ENCODE results near the gene FLII. TPM values are rescaled to one million over a fixed set of nuclear protein-coding genes. Genes with fewer than 3 reads are reported as not detected.

The FLII gene
- total RNA-seq, 1 donor from 2014 or later = 327 TPM

GRCh38 chr17:18227635-18228034 lies 30.9 kb downstream of the FLII start:
- Histone ChIP-seq H3K36me3 (peaks cover 4% of the 10 kb centered on the region), H3K4me1 (peaks cover 12% of the 10 kb centered on the region), H3K4me3 (no peak overlapping the region), H3K27ac (no peak overlapping the region), H3K27me3 (ENCODE audit: low read depth) (no peaks in the 10 kb centered on the region), H3K9me3 (no peaks in the 10 kb centered on the region)
- DNase-seq (no peak), ATAC-seq (no peak)
- intact Hi-C loops (cut with DNase I) = no loop called here
- TF ChIP-seq CTCF (IDR thresholded peaks at IDR 0.05) = no peak

GRCh38 chr17:18226284-18226945 lies 32.1 kb downstream of the FLII start:
- no peak for TF ChIP-seq CTCF (IDR thresholded peaks at IDR 0.05)
- intact Hi-C loops (cut with DNase I) = no loop called here
- Histone ChIP-seq H3K27me3 (ENCODE audit: low read depth) (no peaks in the 10 kb centered on the region), H3K4me1 (peaks cover 12% of the 10 kb centered on the region), H3K9me3 (no peaks in the 10 kb centered on the region), H3K27ac (peak overlapping the region; percentile 56), H3K36me3 (no peaks in the 10 kb centered on the region), H3K4me3 (peak overlapping the region; percentile 69)
- ATAC-seq (no peak), DNase-seq (no peak)

- intact Hi-C loops (cut with DNase I) = no loop called here
- H3K4me1 ChIP-seq = peaks cover 12% of the 10 kb centered on the region
- H3K27me3 ChIP-seq (ENCODE audit: low read depth) = no peaks in the 10 kb centered on the region
- H3K9me3 ChIP-seq = no peaks in the 10 kb centered on the region
- peak overlapping the region; percentile 69 for H3K4me3 ChIP-seq
- TF ChIP-seq CTCF (IDR thresholded peaks at IDR 0.05) = no peak
- H3K27ac ChIP-seq = peak overlapping the region; percentile 56
- peak; percentile 0 to 28 for ATAC-seq
- DNase-seq = no peak
- H3K36me3 ChIP-seq = no peaks in the 10 kb centered on the region
Observed at GRCh38 chr17:18225642-18226283, 32.8 kb downstream of the FLII start.

- Histone ChIP-seq H3K27me3 (ENCODE audit: low read depth) (no peaks in the 10 kb centered on the region), H3K27ac (peak within 1 kb of the TSS; percentile 56), H3K4me3 (peak within 1 kb of the TSS; percentile 69), H3K9me3 (no peaks in the 10 kb centered on the region), H3K4me1 (peaks cover 12% of the 10 kb centered on the region), H3K36me3 (no peaks in the 10 kb centered on the region)
- no peak for TF ChIP-seq CTCF (IDR thresholded peaks at IDR 0.05)
- DNase-seq (peak; percentile 98), ATAC-seq (peak; percentile 98 to 99)
- intact Hi-C loops (cut with DNase I) = no loop called here
Observed at GRCh38 chr17:18225121-18225641, 33.4 kb downstream of the FLII start, which contains the start of gene LLGL1. Gene LLGL1 (plus strand): TSS chr17:18225635. CDS start chr17:18225683, 48 bp downstream.

GRCh38 chr17:18224387-18225120 lies 34.0 kb downstream of the FLII start:
- no peak for DNase-seq
- no peaks in the 10 kb centered on the region for H3K36me3 ChIP-seq
- peak overlapping the region; percentile 53 for H3K27ac ChIP-seq
- no peaks in the 10 kb centered on the region for H3K27me3 ChIP-seq (ENCODE audit: low read depth)
- intact Hi-C loops (cut with DNase I) = no loop called here
- TF ChIP-seq CTCF (IDR thresholded peaks at IDR 0.05) = no peak
- H3K4me3 ChIP-seq = peak overlapping the region; percentile 46
- H3K9me3 ChIP-seq = no peaks in the 10 kb centered on the region
- peaks cover 12% of the 10 kb centered on the region for H3K4me1 ChIP-seq
- ATAC-seq = no peak
